HG02970 (cell line): Measurements from ENCODE around the gene RAB7B.
"Not testable (repeated sequence)": the region's sequence is repeated elsewhere in the genome, so short reads cannot be mapped to it uniquely, and the experiment has no call there.

Experiments used
- ATAC-seq: cut with Tn5 transposase; IDR thresholded peaks from one replicate; pipeline ENCODE4 v1.9.1; 2021; ENCODE audit warnings: mild to moderate bottlenecking, moderate library complexity, moderate number of reproducible peaks; ENCODE audit not compliant: unreplicated experiment, low FRiP score

The RAB7B gene, protein sequence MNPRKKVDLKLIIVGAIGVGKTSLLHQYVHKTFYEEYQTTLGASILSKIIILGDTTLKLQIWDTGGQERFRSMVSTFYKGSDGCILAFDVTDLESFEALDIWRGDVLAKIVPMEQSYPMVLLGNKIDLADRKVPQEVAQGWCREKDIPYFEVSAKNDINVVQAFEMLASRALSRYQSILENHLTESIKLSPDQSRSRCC

GRCh38 chr1:206002871-206003801 lies at the start of gene RAB7B:
RAB7B (minus strand) TSS chr1:206003395; CDS start chr1:205994135, 9,260 bp downstream.
- no peak for ATAC-seq

DNA sequence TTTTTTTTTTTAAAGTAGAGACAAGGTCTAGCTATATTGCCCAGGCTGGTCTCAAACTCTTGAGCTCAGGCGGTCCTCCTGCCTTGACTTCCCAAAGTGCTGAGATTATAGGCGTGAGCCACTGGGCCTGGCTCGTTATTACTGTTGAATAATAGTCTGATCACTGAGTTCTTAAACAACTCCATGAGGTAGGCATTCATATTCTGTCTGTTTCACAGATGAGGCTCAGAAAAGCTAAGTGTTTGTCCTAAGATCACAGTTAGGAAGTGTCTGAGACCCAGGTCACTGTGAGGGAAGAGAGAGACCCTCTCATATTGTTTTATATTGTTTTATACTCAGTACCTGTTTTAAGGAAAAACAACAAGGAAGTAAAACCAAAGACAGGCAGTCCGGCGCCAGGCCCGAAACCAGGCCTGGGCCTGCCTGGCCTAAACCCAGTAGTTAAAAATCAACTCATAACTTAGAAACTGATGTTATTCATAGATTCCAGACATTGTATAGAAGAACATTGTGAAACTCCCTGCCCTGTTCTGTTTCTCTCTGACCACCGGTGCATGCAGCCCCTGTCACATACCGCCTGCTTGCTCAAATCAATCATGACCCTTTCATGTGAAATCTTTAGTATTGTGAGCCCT lies 49.2 kb upstream of the RAB7B start:
- ATAC-seq: not testable (repeated sequence)

DNA sequence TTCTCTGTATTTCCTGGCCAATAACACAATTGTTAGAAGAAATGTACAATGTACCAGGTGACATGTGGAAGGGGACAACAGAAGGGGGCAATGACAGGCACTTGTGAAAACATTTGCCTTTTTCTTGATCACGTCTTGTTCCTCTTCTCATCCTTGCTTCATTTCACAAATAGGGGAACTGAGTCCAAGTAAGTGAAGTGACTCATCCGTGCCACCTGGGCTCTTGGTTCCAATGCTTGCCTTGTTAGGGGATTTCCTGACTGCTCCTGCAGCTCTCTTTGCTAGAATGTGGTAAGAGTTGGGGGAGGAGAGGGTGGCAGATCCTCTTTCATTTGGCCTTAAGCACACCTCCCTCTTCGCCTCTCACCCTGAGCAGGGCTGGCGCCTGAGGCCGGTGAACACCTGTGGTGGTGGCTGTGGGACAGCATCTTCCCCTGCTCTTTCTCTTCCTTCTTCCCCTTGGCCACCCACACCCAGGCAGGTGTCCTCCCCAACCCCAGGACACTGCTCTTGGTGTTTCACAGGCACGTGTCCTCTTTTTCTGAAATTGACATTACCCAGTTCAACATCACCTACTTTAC lies 47.5 kb upstream of the RAB7B start:
- ATAC-seq: peak; percentile 80

DNA sequence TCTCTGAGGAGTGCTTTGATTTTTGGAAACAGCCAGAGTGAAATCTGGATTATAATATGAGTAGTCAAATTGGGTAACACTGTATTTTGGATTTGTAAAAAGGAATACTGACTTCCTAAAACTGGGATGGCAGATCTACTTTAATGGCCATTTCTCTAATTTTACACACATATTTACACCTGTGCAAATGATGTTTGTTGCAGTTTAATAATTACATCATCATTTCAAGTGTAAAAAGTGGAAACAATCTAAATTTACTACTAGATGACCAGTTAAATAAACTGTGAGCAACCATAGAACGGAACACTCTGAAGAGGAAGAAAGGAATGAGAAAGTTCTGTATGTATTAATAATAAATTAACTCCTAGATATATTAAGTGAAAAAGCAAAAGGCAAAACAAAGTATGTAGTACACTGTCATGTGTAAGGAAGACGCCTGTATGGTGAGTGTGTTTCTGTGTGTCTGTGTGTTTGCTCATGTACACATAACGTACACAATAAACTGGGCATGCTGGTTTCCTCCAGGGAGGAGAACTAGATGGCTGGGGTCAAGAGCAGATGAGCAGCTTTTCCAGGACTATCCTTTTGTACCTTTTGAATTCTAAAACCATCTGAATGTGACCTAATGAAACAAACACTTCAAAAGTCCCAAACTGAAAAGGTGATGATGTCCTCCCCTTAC lies 46.9 kb upstream of the RAB7B start:
- no peak for ATAC-seq

GRCh38 chr1:206049293-206049692 lies 46.1 kb upstream of the RAB7B start:
- peak; percentile 32 for ATAC-seq

- ATAC-seq: no peak
Observed at GRCh38 chr1:206048582-206048981, 45.4 kb upstream of the RAB7B start.

GRCh38 chr1:206047271-206047670 lies 44.1 kb upstream of the RAB7B start:
- ATAC-seq: no peak

- no peak for ATAC-seq
Observed at GRCh38 chr1:206041640-206042039, 38.4 kb upstream of the RAB7B start.

DNA sequence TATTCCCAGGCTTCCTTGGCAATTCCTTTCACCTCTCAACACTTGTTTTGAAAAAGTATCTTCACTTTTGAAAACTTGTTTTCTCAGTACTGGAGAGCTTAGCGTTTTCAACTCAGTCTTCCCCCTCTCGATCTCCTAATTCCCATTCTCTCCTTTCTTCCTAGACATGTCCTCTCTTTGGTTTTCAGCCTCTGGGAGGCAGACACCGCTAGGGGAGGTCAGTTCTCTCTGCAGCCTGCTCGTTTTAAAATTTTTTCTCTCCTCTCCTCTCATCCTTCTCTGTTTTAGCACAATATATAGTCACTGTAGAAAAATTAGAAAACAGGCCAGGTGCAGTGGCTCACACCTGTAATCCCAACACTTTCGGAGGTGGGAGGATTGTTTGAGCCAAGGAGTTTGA lies 37.1 kb upstream of the RAB7B start:
- ATAC-seq: no peak

GRCh38 chr1:206039046-206039973 lies 36.1 kb upstream of the RAB7B start:
- no peak for ATAC-seq

- no peak for ATAC-seq
Observed at GRCh38 chr1:206037581-206037980, 34.4 kb upstream of the RAB7B start.

- ATAC-seq: no peak
Observed at GRCh38 chr1:206036663-206037455, 33.7 kb upstream of the RAB7B start.

- no peak for ATAC-seq
Observed at GRCh38 chr1:206035027-206035426, 31.8 kb upstream of the RAB7B start.

GRCh38 chr1:206032380-206033140 lies 29.4 kb upstream of the RAB7B start:
- ATAC-seq: no peak

DNA sequence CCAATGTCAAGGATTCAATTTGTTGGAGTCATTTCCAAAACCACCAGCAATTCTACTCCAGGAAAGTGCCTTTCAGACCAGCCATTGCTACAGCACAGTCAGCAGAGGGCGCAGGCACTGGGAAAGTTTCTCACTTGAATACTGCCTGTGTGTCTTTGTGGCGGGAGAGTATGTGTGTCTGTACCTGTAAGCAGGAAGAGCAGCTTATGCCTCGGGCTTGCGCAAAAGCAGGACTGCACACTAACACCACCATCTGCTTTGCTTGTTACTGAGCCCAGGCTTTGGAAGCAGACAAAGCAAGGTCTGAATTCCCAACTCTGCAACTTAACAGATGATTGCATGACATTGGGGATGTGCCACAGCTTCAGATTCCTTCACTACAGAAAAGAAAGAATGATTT lies 27.5 kb upstream of the RAB7B start:
- no peak for ATAC-seq

DNA sequence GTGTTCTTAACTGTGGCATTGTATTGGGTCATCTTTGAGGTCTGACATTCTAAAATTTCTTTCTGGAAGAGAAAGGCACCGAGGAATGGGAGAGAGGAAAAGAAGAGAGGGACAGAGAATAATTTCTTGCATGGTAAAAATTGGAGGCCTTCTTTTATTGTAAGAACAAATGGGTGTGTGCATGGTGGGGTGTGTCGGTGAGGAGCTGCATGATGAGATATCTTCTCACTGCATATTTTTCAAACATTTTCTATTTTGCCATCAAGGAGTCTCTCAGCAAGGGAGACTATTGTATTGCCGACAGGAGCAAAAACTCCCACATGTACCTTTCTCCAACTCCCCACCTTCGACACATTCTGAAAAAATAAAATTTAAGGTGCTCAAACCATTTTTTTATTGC lies 27.0 kb upstream of the RAB7B start:
- no peak for ATAC-seq

DNA sequence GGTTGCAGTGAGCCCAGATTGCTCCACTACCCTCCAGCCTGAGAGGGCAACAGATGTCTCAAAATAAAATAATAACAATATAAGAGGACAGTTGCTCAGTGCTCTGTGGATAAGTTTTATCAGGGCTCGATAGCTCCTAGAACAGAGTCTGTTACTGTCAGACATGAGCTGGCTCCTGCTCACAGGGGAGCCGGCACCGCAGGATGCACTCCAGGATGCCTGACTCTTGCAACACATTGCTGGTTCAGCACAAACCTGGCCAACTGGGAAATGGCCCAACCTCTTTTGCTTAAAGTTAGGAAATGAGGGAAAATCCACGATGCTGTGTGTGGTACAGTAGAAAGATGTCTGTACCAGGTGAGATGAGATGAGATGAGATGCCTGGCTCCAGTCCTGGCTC lies 26.3 kb upstream of the RAB7B start:
- no peak for ATAC-seq

GRCh38 chr1:206025283-206025820 lies 22.2 kb upstream of the RAB7B start:
- no peak for ATAC-seq
